Right lobe of liver (tissue), 6 donors: ENCODE data around the gene PRPF38B. TPM values are rescaled to one million over a fixed set of nuclear protein-coding genes. Genes with fewer than 3 reads are reported as not detected.

Source experiments
- ATAC-seq, 4 donors: fragments of 200-7000 bp; cut with Tn5 transposase; one replicate each; pipeline ENCODE4 v1.9.1; 2020; ENCODE audit warnings: mild to moderate bottlenecking in 4 of 4, moderate library complexity in 4 of 4
- DNase-seq, 3 donors: peaks; one replicate each; pipeline ENCODE4 v3.0.0-alpha.2; 2020
- H3K27ac ChIP-seq, 3 donors: fragments of 200-600 bp; one replicate each; pipeline ENCODE4 v1.8.0; 2022
- H3K27me3 ChIP-seq, 2 donors: fragments of 200-600 bp; one replicate each; pipeline ENCODE4 v1.8.0; 2022
- H3K36me3 ChIP-seq, 4 donors: fragments of 200-600 bp; sonication (generic) in 1 of 4; one replicate each; pipeline versions ENCODE4 v1.5.1 to v1.8.0; 2017 to 2022; ENCODE audit warnings: control low read depth in 1 of 4
- H3K4me1 ChIP-seq, 4 donors: fragments of 200-600 bp; sonication (generic) in 1 of 4; one replicate each; pipeline versions ENCODE4 v1.5.1 to v1.8.0; 2017 to 2022; ENCODE audit warnings: control low read depth in 1 of 4
- H3K4me3 ChIP-seq, 3 donors: fragments of 200-600 bp; one replicate each; pipeline ENCODE4 v1.8.0; 2022
- H3K9me3 ChIP-seq, 4 donors: fragments of 200-600 bp; sonication (generic) in 1 of 4; one replicate each; pipeline versions ENCODE4 v1.5.1 to v1.8.0; 2017 to 2022; ENCODE audit warnings: control low read depth in 1 of 4
- POLR2A ChIP-seq: fragments of 450-650 bp; IDR thresholded peaks from one replicate; pipeline ENCODE4 v1.6.1; 2017; ENCODE audit warnings: antibody characterized with exemption, mild to moderate bottlenecking
- WGBS: methylation state at CpG from one replicate; pipeline ENCODE4 v1.1.6; 2018; ENCODE audit warnings: low coverage, low lambda C conversion rate; ENCODE audit not compliant: insufficient coverage; ENCODE audit errors: missing lambda C conversion rate; 5-methylcytosine and 5-hydroxymethylcytosine counted together
- intact Hi-C, 2 donors: fragments of 100-400 bp; cut with DNase I; formaldehyde crosslinking; loops; one replicate each; pipeline versions ENCODE4 v1.11.2 to v1.14.1; 2022
- total RNA-seq, 6 experiments: library from RNA; depleted of rRNA in 2 of 6; stranded (reverse); fragments of >200 nt in 2 of 6; fragmentation: NEBNext Ultra II Directional in 3 of 6; extraction: Animal tissue kit (Norgen Biotek cat#: 25700) in 3 of 6; gene quantifications; one replicate each; pipeline versions ENCODE4 v1.1.0 to v1.2.4, GENCODE V29; 2016 to 2023
- TF ChIP-seq, protein P1 (sequence below), 4 donors: fragments of 200-600 bp in 3 of 4; fragments of 450-650 bp in 1 of 4; IDR thresholded peaks; one replicate each; pipeline versions ENCODE4 v1.5.1 to v1.8.0; 2016 to 2022; ENCODE audit warnings: antibody characterized with exemption in 4 of 4, mild to moderate bottlenecking in 2 of 4
- donor health status: DM: no; HTN: yes; CAD: no.
- donor health status: DM: no; HTN: no; CAD: no.
- donor health status: DM: no; HTN: no; CAD: no.
- donor health status: DM: no; HTN: yes; CAD: no.
- donor health status: DM: no; HTN: yes; CAD: no.

Gene PRPF38B
- total RNA-seq, 6 experiments from 2014 or later, result 8.6 to 20.3 (median 12.6) TPM

GRCh38 chr1:108715932-108716331 is 23.8 kb downstream of the PRPF38B start:
- H3K9me3 ChIP-seq, result no peaks in the 10 kb centered on the region
- 70% methylated on average over 5 of the region's 5 CpGs for WGBS
- no peak overlapping the region for H3K4me3 ChIP-seq
- TF ChIP-seq POLR2A, result no peak
- TF ChIP-seq, protein P1, sequence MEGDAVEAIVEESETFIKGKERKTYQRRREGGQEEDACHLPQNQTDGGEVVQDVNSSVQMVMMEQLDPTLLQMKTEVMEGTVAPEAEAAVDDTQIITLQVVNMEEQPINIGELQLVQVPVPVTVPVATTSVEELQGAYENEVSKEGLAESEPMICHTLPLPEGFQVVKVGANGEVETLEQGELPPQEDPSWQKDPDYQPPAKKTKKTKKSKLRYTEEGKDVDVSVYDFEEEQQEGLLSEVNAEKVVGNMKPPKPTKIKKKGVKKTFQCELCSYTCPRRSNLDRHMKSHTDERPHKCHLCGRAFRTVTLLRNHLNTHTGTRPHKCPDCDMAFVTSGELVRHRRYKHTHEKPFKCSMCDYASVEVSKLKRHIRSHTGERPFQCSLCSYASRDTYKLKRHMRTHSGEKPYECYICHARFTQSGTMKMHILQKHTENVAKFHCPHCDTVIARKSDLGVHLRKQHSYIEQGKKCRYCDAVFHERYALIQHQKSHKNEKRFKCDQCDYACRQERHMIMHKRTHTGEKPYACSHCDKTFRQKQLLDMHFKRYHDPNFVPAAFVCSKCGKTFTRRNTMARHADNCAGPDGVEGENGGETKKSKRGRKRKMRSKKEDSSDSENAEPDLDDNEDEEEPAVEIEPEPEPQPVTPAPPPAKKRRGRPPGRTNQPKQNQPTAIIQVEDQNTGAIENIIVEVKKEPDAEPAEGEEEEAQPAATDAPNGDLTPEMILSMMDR (IDR thresholded peaks at IDR 0.05), result no peak
- no peak overlapping the region for H3K27ac ChIP-seq
- ATAC-seq (no peak), DNase-seq (no peak)
- intact Hi-C loops, result no loop called here
- no peaks in the 10 kb centered on the region for H3K4me1 ChIP-seq
- no peaks in the 10 kb centered on the region for H3K27me3 ChIP-seq
- H3K36me3 ChIP-seq, result no peaks in the 10 kb centered on the region

GRCh38 chr1:108716437-108717230 is 24.5 kb downstream of the PRPF38B start:
- Histone ChIP-seq H3K4me3 (no peak overlapping the region), H3K27ac (no peak overlapping the region), H3K9me3 (no peaks in the 10 kb centered on the region), H3K4me1 (no peaks in the 10 kb centered on the region), H3K27me3 (no peaks in the 10 kb centered on the region), H3K36me3 (no peaks in the 10 kb centered on the region)
- WGBS, result 61% methylated on average over 2 of the region's 2 CpGs
- no peak for ATAC-seq
- TF ChIP-seq, protein P1 (IDR thresholded peaks at IDR 0.05), result no peak
- no peak for TF ChIP-seq POLR2A
- intact Hi-C loops, result no loop called here
- DNase-seq, result no peak

- DNase-seq, result no peak
- no peaks in the 10 kb centered on the region for H3K9me3 ChIP-seq
- intact Hi-C loops, result no loop called here
- ATAC-seq, result no peak
- no peaks in the 10 kb centered on the region for H3K4me1 ChIP-seq
- no peaks in the 10 kb centered on the region for H3K36me3 ChIP-seq
- H3K27me3 ChIP-seq, result no peaks in the 10 kb centered on the region
- WGBS, result 66% methylated on average over 7 of the region's 9 CpGs
- H3K4me3 ChIP-seq, result no peak overlapping the region
- H3K27ac ChIP-seq, result no peak overlapping the region
- no peak for TF ChIP-seq POLR2A
- TF ChIP-seq, protein P1 (IDR thresholded peaks at IDR 0.05), result no peak
Observed at GRCh38 chr1:108717774-108718316, 25.7 kb downstream of the PRPF38B start.

DNA sequence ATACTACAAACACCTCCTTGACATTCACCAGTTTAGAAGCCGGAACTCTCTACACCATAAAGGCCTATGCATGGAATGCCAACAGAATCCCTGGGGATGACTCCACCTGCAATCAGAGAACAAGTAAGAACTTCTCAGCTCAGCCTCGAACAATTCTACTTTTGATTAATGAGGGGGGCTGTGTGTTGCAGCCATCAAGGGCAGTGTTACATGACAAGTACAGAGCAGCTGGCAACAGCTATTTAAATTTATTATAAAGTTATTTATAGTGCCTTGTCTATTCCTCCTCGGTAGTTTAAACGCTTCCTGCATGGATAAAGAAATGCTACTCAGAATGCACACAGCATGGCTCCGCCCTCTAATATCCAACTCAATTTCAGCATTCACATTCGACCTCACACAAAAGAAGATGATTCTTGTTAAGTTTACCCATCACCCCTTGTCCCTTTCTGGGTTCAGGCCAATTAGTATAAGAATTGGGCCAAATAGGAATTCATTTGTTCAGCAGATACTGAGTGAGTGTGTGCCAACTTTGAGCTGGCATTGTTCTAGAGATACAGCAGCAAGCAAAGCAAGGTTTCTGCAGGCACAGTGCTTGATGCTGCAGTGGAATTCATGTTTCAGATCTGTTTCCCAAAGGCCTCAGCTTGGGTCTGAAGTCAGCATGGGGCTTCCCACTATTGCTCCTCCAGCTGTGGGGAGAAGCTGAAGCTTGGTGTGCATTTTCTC is 27.0 kb downstream of the PRPF38B start:
- H3K4me1 ChIP-seq, result no peaks in the 10 kb centered on the region
- H3K27me3 ChIP-seq, result no peaks in the 10 kb centered on the region
- ATAC-seq (no peak), DNase-seq (no peak)
- H3K27ac ChIP-seq, result no peak overlapping the region
- no peaks in the 10 kb centered on the region for H3K36me3 ChIP-seq
- H3K9me3 ChIP-seq, result no peaks in the 10 kb centered on the region
- H3K4me3 ChIP-seq, result no peak overlapping the region
- 51% methylated on average over 6 of the region's 6 CpGs for WGBS
- intact Hi-C loops, result no loop called here
- TF ChIP-seq, protein P1 (IDR thresholded peaks at IDR 0.05), result no peak
- no peak for TF ChIP-seq POLR2A
